ENCODE data around the gene PMEL.
A peak's percentile ranks its signal among the peaks of the same experiment; 100 is the strongest.

The PMEL gene

DNA sequence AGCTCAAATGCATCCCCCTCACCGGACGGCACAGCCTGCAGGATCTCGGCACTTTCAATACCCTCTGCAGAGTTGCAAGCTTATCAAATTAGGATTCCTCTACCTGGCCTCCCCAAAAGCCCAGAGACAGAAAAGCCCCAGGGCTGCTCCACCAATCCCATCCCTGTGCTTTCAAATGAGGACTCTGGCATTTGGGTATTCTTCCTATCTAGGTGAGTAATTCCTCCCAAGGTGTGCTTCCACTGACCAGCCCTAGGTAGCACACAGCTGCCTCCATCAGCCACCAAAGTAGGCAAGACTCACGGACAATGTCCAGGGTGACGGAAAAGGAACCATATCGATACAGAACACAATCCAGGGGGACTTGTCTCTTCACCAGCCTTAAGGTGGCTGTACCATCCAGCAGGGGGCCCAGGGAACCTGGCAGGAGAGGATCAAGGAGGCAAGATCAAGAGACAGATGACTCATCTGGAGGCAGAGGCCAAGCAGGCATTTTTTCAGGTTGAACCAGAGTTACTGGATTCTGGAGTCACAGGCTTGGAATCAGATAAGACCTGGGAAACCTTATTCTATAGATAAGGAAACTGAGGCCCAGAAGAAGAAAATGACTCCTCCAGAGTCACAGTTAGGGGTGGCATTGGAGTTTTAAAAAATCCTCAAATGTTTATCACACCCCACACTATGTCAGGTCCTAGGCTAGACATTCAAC is 9.9 kb downstream of the PMEL start:
- no peaks in the 10 kb centered on the region for H3K27me3 ChIP-seq (replicated peaks in 2 of 5; ENCODE audit: control insufficient read depth in 4 of 5, insufficient read depth in 5 of 5, low read length in 4 of 5)
- POLR2A ChIA-PET, result interaction anchor here (0.6 kb wide), 1 partner anchor 742 kb away, joined by 3 read pairs; no protein-coding TSS in a partner anchor
- no peak overlapping the region for H3K4me3 ChIP-seq (ENCODE audit: control insufficient read depth in 1 of 7, extremely low read depth in 1 of 7, insufficient read depth in 4 of 7, low read depth in 2 of 7, low read length in 6 of 7)
- peak; percentile 42 to 67 (median 65) for DNase-seq
- no peaks in the 10 kb centered on the region for H3K4me1 ChIP-seq (ENCODE audit: control extremely low read depth in 1 of 4, control insufficient read depth in 4 of 4, insufficient read depth in 4 of 4, low read length in 3 of 4)
- H3K9me3 ChIP-seq (ENCODE audit: control extremely low read depth in 1 of 5, control insufficient read depth in 4 of 5, insufficient read depth in 2 of 5, low read depth in 1 of 5, low read length in 4 of 5), result no peaks in the 10 kb centered on the region
- H3K36me3 ChIP-seq (ENCODE audit: control insufficient read depth in 4 of 4, insufficient read depth in 4 of 4, low read length in 3 of 4), result peaks cover 5 to 40% (median 30%) of the 10 kb centered on the region in 4 experiments
- CTCF ChIA-PET, result interaction anchor here (0.6 to 5.9 kb wide), 9 partner anchors 13 to 273 kb away, joined by 3 to 37 read pairs (median 6); partner anchors contain the start of genes RAB5B and SUOX
- 94% methylated on average over 5 of the region's 6 CpGs for WGBS (ENCODE audit: insufficient coverage)
- no peak overlapping the region for H3K27ac ChIP-seq (ENCODE audit: insufficient read depth in 1 of 2, low read depth in 1 of 2, low read length in 2 of 2, poor library complexity in 1 of 2, severe bottlenecking in 2 of 2)

- H3K27me3 ChIP-seq (replicated peaks in 2 of 5; ENCODE audit: control insufficient read depth in 4 of 5, insufficient read depth in 5 of 5, low read length in 4 of 5), result no peaks in the 10 kb centered on the region
- ChIA-PET CTCF (interaction anchor here (0.6 to 5.9 kb wide), 7 partner anchors 14 to 273 kb away, joined by 3 to 37 read pairs (median 6); partner anchors contain the start of gene RAB5B), POLR2A (no interaction called here)
- no peaks in the 10 kb centered on the region for H3K4me1 ChIP-seq (ENCODE audit: control extremely low read depth in 1 of 4, control insufficient read depth in 4 of 4, insufficient read depth in 4 of 4, low read length in 3 of 4)
- no peak overlapping the region for H3K4me3 ChIP-seq (ENCODE audit: control insufficient read depth in 1 of 7, extremely low read depth in 1 of 7, insufficient read depth in 4 of 7, low read depth in 2 of 7, low read length in 6 of 7)
- H3K36me3 ChIP-seq (ENCODE audit: control insufficient read depth in 4 of 4, insufficient read depth in 4 of 4, low read length in 3 of 4), result peaks cover 5 to 40% (median 30%) of the 10 kb centered on the region in 4 experiments
- DNase-seq, result no peak
- 92% methylated on average over 4 of the region's 4 CpGs for WGBS (ENCODE audit: insufficient coverage)
- no peak overlapping the region for H3K27ac ChIP-seq (ENCODE audit: insufficient read depth in 1 of 2, low read depth in 1 of 2, low read length in 2 of 2, poor library complexity in 1 of 2, severe bottlenecking in 2 of 2)
- no peaks in the 10 kb centered on the region for H3K9me3 ChIP-seq (ENCODE audit: control extremely low read depth in 1 of 5, control insufficient read depth in 4 of 5, insufficient read depth in 2 of 5, low read depth in 1 of 5, low read length in 4 of 5)
These were observed 10.5 kb downstream of the PMEL start for GRCh38 chr12:55955344-55955743.

DNA sequence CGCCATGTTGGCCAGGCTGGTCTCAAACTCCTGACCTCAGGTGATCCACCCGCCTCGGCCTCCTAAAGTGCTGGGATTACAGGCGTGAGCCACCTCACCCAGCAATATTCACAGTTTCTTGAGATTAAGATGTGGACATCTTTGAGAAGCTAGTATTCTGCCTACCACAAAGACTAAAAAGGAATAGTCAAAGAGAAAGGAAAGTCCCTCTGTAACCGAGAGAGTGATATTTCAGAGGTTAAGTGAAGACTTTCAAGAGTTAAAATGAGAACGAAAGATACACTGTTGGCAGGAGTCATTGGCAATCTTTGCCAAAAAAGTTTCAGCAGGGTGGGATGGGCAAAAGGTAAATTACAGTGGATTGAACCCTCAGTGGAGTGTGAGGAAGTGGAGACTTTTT is 19.3 kb downstream of the PMEL start:
- H3K4me3 ChIP-seq (ENCODE audit: control insufficient read depth in 1 of 7, extremely low read depth in 1 of 7, insufficient read depth in 4 of 7, low read depth in 2 of 7, low read length in 6 of 7), result no peak overlapping the region
- H3K9me3 ChIP-seq (ENCODE audit: control extremely low read depth in 1 of 5, control insufficient read depth in 4 of 5, insufficient read depth in 2 of 5, low read depth in 1 of 5, low read length in 4 of 5), result no peaks in the 10 kb centered on the region
- DNase-seq, result no peak
- CTCF ChIA-PET, result no interaction called here
- H3K4me1 ChIP-seq (ENCODE audit: control extremely low read depth in 1 of 4, control insufficient read depth in 4 of 4, insufficient read depth in 4 of 4, low read length in 3 of 4), result no peaks in the 10 kb centered on the region
- peaks cover 8 to 46% (median 35%) of the 10 kb centered on the region in 4 experiments for H3K36me3 ChIP-seq (ENCODE audit: control insufficient read depth in 4 of 4, insufficient read depth in 4 of 4, low read length in 3 of 4)
- no peaks in the 10 kb centered on the region for H3K27me3 ChIP-seq (replicated peaks in 2 of 5; ENCODE audit: control insufficient read depth in 4 of 5, insufficient read depth in 5 of 5, low read length in 4 of 5)
- POLR2A ChIA-PET, result interaction anchor here (0.7 kb wide), 1 partner anchor 12 kb away, joined by 3 read pairs; no protein-coding TSS in a partner anchor
- WGBS (ENCODE audit: insufficient coverage), result 100% methylated on average over 1 of the region's 6 CpGs
- no peak overlapping the region for H3K27ac ChIP-seq (ENCODE audit: insufficient read depth in 1 of 2, low read depth in 1 of 2, low read length in 2 of 2, poor library complexity in 1 of 2, severe bottlenecking in 2 of 2)

DNA sequence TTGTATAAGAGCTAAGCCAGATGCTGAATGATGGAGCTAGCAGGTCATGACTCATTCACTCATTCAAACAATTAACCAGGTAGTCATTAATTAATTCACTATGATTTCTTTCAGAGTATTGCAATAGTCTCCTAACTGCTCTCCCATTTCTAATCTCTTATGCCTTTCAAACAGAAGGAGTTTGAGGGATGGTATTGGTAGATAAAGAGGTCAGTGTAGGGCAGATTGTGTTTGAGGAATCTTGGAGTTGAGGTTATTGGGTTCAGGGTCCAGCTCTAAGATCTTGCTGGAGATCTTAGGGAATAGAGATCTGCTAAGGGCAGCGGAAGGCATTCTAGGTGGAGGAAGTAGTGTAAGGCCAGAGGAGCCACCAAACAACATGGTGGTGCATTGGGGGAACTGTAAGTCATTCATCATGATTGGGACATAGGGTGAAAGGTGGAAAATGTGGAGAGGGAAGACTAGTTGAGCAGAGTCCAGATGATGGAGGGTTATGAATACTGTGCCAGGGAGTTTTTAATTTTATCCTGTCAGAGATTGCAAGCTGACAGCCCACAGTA is 23.2 kb downstream of the PMEL start:
- peaks cover 26 to 77% (median 52%) of the 10 kb centered on the region in 4 experiments for H3K36me3 ChIP-seq (ENCODE audit: control insufficient read depth in 4 of 4, insufficient read depth in 4 of 4, low read length in 3 of 4)
- WGBS (ENCODE audit: insufficient coverage), result 100% methylated on average over 1 of the region's 1 CpG
- POLR2A ChIA-PET, result interaction anchor here (0.6 kb wide), 1 partner anchor 111 kb away, joined by 3 read pairs; no protein-coding TSS in a partner anchor

GRCh38 chr12:55942055-55942454 is 23.8 kb downstream of the PMEL start:
- H3K27ac ChIP-seq (ENCODE audit: insufficient read depth in 1 of 2, low read depth in 1 of 2, low read length in 2 of 2, poor library complexity in 1 of 2, severe bottlenecking in 2 of 2), result no peak overlapping the region
- ChIA-PET POLR2A (no interaction called here), CTCF (interaction anchor here (0.8 to 4.8 kb wide), 7 partner anchors 9 to 40 kb away, joined by 3 to 37 read pairs (median 6); no protein-coding TSS in a partner anchor)
- H3K27me3 ChIP-seq (replicated peaks in 2 of 5; ENCODE audit: control insufficient read depth in 4 of 5, insufficient read depth in 5 of 5, low read length in 4 of 5), result no peaks in the 10 kb centered on the region
- DNase-seq, result no peak
- WGBS (ENCODE audit: insufficient coverage), result 100% methylated on average over 2 of the region's 4 CpGs
- no peak overlapping the region for H3K4me3 ChIP-seq (ENCODE audit: control insufficient read depth in 1 of 7, extremely low read depth in 1 of 7, insufficient read depth in 4 of 7, low read depth in 2 of 7, low read length in 6 of 7)
- H3K36me3 ChIP-seq (ENCODE audit: control insufficient read depth in 4 of 4, insufficient read depth in 4 of 4, low read length in 3 of 4), result peaks cover 28 to 82% (median 54%) of the 10 kb centered on the region in 4 experiments
- H3K9me3 ChIP-seq (ENCODE audit: control extremely low read depth in 1 of 5, control insufficient read depth in 4 of 5, insufficient read depth in 2 of 5, low read depth in 1 of 5, low read length in 4 of 5), result no peaks in the 10 kb centered on the region
- H3K4me1 ChIP-seq (ENCODE audit: control extremely low read depth in 1 of 4, control insufficient read depth in 4 of 4, insufficient read depth in 4 of 4, low read length in 3 of 4), result peaks cover 0 to 8% (median 6%) of the 10 kb centered on the region in 4 experiments

More for the DNA sequence above, 23.2 kb downstream of the PMEL start:
- CTCF ChIA-PET, result interaction anchor here (0.6 to 4.8 kb wide), 9 partner anchors 10 to 204 kb away, joined by 3 to 37 read pairs (median 4); partner anchors contain the start of gene RAB5B
- H3K9me3 ChIP-seq (ENCODE audit: control extremely low read depth in 1 of 5, control insufficient read depth in 4 of 5, insufficient read depth in 2 of 5, low read depth in 1 of 5, low read length in 4 of 5), result no peaks in the 10 kb centered on the region
- no peak overlapping the region for H3K4me3 ChIP-seq (ENCODE audit: control insufficient read depth in 1 of 7, extremely low read depth in 1 of 7, insufficient read depth in 4 of 7, low read depth in 2 of 7, low read length in 6 of 7)
- H3K4me1 ChIP-seq (ENCODE audit: control extremely low read depth in 1 of 4, control insufficient read depth in 4 of 4, insufficient read depth in 4 of 4, low read length in 3 of 4), result peaks cover 0 to 8% (median 6%) of the 10 kb centered on the region in 4 experiments
- H3K27ac ChIP-seq (ENCODE audit: insufficient read depth in 1 of 2, low read depth in 1 of 2, low read length in 2 of 2, poor library complexity in 1 of 2, severe bottlenecking in 2 of 2), result no peak overlapping the region
- DNase-seq, result no peak
- no peaks in the 10 kb centered on the region for H3K27me3 ChIP-seq (replicated peaks in 2 of 5; ENCODE audit: control insufficient read depth in 4 of 5, insufficient read depth in 5 of 5, low read length in 4 of 5)

DNA sequence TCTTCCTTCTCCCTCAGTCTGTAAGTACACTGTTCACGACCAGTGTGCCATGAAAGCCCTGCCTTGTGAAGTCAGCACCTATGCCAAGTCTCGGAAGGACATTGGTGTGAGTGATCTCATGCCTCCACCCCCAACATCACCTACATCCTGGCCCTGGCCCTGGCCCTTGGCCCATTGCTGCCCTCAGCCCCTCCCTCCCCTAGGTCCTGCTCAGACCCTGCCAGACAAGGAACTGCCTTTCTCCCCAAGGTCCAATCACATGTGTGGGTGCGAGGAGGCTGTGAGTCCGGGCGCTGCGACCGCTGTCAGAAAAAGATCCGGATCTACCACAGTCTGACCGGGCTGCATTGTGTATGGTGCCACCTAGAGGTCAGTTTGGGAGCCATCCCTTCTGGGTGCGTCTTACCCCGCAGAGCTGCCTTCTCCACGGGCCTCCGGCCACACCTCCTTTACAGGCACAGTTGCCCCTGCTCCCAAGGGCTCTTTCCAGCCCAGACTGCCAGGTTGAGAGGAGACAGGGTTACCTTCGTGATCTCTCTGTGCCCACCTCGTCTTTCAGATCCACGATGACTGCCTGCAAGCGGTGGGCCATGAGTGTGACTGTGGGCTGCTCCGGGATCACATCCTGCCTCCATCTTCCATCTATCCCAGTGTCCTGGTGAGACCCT is 25.6 kb downstream of the PMEL start:
- CTCF ChIA-PET, result interaction anchor here (0.6 to 4.8 kb wide), 24 partner anchors 8 to 203 kb away, joined by 3 to 37 read pairs (median 4); partner anchors contain the start of genes PYM1 and SUOX
- Histone ChIP-seq H3K36me3 (ENCODE audit: control insufficient read depth in 4 of 4, insufficient read depth in 4 of 4, low read length in 3 of 4) (peaks cover 26 to 82% (median 53%) of the 10 kb centered on the region in 4 experiments), H3K4me3 (ENCODE audit: control insufficient read depth in 1 of 7, extremely low read depth in 1 of 7, insufficient read depth in 4 of 7, low read depth in 2 of 7, low read length in 6 of 7) (peak overlapping the region in 1 of 7 experiments; percentile 6), H3K4me1 (ENCODE audit: control extremely low read depth in 1 of 4, control insufficient read depth in 4 of 4, insufficient read depth in 4 of 4, low read length in 3 of 4) (peaks cover 0 to 8% (median 6%) of the 10 kb centered on the region in 4 experiments), H3K9me3 (ENCODE audit: control extremely low read depth in 1 of 5, control insufficient read depth in 4 of 5, insufficient read depth in 2 of 5, low read depth in 1 of 5, low read length in 4 of 5) (no peaks in the 10 kb centered on the region), H3K27me3 (replicated peaks in 2 of 5; ENCODE audit: control insufficient read depth in 4 of 5, insufficient read depth in 5 of 5, low read length in 4 of 5) (no peaks in the 10 kb centered on the region), H3K27ac (ENCODE audit: insufficient read depth in 1 of 2, low read depth in 1 of 2, low read length in 2 of 2, poor library complexity in 1 of 2, severe bottlenecking in 2 of 2) (no peak overlapping the region)
- peak; percentile 81 to 87 (median 82) for DNase-seq
- WGBS (ENCODE audit: insufficient coverage), result 31% methylated on average over 13 of the region's 18 CpGs
- POLR2A ChIA-PET, result interaction anchor here (0.7 kb wide), 1 partner anchor 14 kb away, joined by 3 read pairs; no protein-coding TSS in a partner anchor

All from common myeloid progenitor, CD34-positive (primary cell).